NCI-H1417 treated with DMSO at 0.1 percent for 48 hours (cell line): ENCODE data around the gene CRISPLD2.
"Not testable (repeated sequence)": the region's sequence is repeated elsewhere in the genome, so short reads cannot be mapped to it uniquely, and the experiment has no call there.

ENCODE experiments used
- DNase-seq: peaks from one replicate; lab custom pipeline; 2025; lab: John Stamatoyannopoulos, UW

CRISPLD2 gene

DNA sequence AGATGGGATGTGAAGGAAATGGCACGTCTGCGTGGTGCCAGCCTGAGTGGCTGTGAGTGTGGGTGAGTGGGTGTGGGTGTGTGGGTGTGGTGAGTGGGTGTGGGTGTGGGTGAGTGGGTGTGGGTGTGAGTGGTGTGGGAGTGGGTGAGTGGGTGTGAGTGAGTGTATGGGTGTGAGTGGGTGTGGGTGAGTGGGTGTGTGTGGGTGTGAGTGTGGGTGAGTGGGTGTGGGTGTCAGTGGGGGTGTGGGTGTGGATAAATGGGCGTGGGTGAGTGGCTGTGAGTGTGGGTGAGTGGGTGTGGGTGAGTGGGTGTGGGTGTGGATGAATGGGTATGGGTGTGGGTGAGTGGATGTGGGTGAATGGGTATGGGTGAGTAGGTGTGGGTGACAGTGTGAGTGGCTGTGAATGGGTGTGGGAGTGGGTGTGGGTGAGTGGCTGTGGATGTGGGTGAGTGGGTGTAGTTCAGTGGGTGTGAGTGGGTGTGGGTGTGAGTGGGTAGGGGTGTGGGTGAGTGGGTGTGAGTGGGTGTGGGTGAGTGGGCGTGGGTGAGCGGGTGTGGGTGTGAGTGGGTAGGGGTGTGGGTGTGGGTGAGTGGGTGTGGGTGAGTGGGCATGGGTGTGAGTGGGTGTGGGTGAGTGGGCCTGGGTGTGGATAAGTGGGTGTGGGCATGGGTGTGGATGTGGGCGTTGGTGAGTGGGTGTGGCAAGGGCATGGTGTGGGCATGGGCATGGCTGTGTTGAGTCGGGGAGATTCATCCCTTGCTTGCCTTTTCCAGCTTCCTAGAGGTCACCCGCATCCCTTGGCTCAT, 110.7 kb downstream of the CRISPLD2 start:
- DNase-seq = no peak

DNA sequence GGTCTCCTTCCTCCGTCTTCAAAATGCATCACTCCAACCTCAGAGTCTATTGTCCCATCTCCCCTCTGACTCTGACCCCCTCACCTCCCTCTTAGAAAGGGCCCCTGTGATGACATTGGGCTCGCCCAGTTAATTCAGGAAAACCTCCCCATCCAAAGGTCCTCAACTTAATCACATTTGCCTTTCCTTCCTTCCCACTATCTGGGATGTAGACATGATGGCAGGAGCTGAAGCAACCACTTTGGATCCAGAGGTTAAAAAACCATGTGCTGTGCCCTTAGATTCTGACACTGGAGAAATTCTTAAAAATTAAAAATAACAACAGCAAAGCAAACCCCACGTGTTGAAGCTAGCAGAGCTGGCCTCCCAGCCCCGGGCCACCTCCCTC, 111.3 kb downstream of the CRISPLD2 start:
- no peak for DNase-seq

DNA sequence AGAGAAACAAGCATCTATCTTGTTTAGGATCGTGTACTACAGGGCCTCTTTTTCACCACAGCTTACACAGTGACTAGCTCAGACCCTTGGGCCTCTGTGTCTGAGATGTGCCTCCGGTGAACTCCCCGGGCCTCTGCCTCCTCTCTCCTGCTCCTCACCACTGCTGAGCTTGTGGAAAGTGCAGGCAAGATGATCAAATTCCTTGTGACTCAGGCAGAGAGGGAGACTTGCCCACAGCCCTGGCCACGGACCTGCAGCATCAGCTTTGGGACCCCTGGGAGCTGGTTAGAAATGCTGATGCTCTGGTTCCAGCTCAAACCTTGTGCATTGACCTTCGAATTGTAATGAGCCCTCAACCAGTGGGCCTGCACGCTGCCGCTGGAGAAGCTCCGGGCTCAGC, 111.7 kb downstream of the CRISPLD2 start:
- no peak for DNase-seq

DNA sequence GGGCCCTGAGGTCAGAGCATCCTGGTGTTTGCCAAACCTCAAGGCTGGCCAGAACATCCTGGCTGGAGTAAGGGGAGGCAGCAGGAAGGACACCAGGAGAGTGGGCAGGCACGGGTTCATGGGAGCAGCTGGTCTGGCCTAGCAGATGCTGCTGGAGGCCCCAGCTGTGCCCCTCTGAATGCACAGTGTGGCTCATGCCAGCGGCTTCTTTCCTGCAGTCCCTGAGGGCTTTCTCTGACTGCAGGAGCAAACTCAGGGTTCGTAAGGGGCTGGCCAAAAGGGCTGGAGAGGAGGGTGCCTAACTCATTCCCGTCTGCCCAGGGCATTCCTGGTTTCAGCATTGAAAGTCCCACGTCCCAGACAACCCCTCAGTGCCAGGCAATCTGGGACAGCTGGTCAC, 112.9 kb downstream of the CRISPLD2 start:
- no peak for DNase-seq

DNA sequence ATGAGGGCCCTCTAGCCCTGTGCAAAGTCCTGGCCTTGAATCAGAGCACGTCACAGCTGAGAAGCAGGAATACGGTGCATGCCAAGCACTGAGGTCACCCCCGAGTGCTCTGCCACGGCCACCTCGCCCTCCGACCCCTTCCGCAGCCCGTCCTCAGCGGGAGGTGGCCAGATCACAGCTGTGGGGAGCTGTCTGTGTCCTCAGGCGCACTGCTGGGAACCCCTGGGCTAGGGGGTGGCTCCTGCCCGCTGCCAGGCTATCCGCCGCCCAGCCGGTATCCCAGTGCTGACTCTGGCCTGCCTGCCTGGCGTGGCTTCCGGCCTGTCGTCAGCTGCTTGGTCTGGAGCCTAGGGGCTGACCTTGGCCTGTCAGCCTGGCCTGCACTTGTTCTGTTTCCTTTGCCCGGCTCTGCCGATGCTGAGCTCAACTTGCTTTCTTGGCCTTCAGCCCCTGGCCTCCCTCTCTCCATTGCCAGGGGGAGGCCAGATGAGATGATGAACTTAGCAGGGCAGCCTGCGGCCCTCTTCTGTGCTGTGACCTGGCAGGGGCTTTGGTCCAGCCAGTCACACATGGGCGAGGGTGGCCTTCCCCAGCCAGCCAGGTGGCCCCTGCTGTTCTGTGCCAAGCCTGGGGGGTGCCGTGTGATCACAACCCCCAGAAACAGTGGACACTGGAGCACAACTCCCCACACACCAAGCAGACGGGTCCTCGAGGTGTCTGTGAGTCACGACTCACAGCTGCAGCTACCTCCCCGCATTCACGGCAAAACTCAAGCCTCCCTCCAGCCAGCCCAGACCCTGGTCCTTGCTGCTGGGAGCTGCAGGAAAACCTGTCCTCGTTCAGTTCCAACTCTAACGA, 114.2 kb downstream of the CRISPLD2 start:
- DNase-seq = no peak

DNA sequence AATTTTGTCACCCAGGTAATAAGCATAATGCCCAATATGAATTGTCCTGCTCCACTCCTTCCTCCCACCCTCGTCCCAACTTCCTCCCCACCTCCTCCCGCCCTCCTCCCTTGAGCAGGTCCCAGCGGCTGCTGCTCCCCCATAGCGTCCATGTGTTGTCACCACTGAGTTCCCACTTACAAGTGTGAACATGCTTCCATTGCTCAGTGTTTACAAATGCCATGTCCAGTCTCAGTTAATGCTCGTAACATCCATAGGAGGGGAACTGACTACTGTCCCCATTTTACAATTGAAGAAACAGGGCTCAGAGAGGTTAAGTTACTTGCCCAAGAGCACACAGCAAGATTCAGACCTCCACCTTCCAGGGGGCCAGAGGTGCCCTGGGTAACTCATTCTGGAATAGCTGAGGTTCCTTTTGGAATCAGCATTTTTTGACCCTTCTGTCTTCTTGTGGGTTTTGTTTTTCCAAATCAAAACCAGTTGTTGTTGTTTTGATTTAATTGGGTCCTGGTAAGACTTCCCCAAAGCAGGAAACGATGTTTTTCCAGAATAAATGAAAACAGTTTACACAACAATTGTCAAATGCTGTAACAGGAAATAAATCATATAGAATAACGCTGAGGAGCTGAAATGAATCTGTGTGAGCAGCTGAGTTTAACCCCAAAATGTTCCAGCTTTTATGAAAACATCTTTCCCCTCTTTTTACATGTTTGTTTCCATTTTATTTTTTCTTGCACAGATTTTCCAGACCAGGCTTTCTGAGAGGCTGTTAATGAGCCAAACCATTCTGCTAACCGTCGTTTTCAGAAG, 117.6 kb downstream of the CRISPLD2 start:
- DNase-seq = no peak

DNA sequence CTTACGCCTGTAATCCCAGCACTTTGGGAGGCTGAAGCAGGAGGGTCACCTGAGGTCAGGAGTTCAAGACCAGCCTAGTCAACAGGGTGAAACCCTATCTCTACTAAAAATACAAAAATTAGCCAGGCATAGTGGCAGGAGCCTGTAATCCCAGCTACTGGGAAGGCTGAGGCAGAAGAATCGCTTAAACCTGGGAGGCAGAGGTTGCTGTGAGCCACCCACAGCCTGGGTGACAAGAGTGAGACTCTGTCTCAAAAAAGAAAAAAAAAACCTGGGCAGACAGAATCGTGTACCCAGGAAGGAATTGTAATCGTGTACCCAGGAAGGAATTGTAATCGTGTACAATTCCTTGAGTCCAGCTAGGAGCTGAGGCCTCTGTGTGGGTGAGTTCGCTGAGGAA, 118.8 kb downstream of the CRISPLD2 start:
- DNase-seq = not testable (repeated sequence)

DNA sequence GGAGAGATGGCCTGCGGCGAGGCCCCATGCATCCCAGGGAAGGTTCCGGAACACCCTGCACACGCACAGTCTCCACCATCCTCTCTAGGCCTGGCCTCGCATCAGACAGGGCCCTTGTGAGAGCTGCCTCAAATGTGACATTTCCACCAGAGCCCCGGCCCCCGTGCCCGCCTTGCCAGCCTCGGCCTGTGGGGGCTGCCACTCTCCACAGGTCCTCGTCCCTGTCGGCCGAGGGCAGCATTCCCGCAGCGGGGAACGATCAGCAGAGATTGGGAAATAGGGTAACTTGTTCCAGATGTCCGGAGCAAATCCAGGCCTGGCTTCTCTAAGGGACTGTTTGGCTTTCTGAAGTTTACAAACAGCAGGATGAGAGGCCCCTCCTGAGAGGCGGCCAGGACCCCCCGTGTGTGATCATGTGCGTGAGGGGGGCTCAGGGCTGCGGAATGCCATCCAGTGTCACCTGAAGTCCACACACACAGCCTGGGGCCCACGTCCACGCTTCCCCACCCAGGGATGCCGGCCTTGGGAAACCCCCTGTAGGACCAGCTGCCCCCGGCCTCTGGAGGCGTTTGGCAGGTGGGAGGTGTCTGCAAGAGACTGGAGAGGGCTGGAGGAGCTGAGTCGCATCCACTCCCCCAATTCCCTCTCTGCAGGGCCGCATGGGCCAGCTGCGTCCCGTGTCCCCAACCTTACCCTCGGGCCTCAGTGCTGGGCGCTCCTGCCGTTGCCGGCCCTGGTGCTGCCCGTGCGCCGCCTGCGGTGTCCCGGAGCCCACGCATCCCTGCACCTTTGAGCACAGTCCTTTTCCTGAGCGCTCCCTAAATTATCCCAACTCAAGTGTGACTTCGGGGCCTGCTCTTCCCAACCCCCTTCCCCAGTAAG, 121.1 kb downstream of the CRISPLD2 start:
- DNase-seq = no peak

DNA sequence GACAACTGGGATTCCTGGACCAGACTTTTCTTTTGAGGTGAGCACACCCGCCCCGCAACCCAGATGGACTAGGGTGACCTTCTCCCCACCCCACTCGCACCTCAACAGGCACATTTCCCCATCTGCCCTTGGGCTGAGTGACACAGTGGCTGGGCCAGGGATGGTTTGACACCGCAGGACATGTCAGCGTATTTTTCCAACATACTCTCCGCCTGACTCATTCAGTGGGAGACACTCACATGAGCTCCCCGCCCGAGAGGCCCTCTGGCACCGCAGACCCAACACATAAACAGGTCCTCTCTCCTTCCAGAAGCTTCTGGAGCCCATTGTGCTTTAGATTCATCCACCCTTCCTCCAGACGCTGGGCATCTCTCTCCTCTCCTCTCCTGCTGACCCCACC, 122.1 kb downstream of the CRISPLD2 start:
- no peak for DNase-seq

DNA sequence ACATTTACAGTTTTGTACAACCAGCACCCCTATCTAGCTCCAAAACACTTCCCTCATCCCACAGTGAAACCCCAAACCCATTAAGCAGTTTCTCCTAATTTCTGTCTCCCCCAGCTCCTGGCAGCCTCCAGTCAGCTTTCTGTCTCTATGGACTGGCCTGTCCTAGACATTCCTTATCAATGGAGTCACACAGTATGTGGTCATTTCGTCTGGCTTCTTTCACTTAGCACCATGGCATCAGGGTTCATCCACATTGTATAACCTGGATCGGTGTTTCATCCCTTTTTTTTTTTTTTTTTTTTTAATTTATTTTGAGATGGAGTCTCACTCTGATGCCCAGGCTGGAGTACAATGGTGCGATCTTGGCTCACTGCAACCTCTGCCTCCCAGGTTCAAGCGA, 123.0 kb downstream of the CRISPLD2 start:
- no peak for DNase-seq

DNA sequence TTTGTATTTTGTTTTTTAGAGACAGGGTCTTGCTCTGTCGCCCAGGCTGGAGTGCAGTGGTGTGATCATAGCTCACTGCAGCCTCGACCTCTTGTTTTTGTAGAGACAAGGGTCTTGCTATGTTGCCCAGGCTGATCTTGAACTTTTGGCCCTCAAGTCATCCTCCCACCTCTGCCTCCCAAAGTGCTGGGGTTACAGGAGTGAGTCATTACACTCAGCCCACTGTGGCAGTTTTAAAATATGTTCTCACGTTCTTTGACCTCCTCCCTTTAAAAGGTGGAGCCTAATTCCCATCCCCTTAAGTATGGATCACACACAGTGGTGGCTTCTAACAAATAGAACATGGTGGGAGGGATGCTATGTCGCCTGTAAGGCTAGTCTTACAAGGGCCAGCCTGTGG, 123.8 kb downstream of the CRISPLD2 start:
- DNase-seq = no peak

DNA sequence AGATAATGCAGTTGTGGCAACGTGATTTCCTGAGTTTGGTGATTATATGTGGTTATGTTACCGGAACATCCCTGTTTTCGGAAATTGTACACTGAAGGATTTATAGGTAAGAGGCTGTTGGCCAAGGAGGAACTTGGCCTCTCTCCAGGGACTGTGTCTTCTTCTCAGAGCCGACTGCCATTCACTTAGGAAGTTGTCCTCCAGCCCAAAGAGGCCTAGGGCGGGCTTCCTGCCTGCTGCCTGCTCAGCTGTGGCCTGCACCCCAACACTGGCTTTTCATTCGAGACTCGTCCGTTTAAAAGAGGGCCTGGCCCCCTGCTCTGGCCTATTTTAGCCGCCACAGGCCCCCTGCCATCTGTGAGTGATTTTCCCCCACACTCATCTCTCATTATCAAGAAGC, 127.2 kb downstream of the CRISPLD2 start:
- DNase-seq = no peak

DNA sequence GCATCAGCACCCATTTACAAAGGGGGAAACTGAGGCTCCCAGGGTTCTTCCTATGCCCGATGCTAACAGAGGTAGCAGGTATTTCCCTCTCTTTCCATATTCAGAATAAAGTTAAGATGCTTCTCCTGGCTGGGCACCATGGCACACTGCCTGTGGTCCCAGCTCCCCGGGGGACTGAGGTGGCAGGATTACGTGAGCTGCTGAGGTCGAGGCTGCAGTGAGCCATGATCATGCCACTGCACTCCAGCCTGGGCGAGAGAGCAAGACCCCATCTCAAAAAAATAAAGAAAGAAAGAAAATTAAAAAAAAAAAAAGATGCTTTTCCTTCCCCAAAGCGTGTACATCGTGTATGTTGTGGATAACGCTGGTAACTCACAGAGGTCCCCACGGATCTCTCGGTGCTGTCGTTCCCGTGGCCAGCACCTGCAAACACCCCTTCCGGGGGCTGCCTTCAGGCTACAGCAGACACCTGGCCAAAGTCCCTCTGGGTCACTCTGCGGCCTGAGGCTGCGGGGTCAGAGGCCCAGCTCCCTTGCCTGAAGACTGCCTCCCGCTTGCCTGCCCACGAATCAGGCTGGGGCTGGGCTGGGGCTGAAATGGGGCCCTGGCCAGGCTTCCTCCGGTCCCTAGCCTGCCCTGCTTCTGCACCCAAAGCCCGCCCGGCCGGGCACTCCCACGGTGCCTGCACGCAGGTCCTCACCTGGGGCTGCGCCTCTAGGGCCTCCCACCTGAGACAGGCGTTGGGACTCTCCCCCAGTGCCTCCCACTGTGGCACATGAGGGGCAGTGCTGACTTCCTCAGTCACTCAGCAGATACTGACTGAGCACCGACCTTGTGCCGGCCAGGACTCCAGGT, 128.4 kb downstream of the CRISPLD2 start:
- DNase-seq = no peak

DNA sequence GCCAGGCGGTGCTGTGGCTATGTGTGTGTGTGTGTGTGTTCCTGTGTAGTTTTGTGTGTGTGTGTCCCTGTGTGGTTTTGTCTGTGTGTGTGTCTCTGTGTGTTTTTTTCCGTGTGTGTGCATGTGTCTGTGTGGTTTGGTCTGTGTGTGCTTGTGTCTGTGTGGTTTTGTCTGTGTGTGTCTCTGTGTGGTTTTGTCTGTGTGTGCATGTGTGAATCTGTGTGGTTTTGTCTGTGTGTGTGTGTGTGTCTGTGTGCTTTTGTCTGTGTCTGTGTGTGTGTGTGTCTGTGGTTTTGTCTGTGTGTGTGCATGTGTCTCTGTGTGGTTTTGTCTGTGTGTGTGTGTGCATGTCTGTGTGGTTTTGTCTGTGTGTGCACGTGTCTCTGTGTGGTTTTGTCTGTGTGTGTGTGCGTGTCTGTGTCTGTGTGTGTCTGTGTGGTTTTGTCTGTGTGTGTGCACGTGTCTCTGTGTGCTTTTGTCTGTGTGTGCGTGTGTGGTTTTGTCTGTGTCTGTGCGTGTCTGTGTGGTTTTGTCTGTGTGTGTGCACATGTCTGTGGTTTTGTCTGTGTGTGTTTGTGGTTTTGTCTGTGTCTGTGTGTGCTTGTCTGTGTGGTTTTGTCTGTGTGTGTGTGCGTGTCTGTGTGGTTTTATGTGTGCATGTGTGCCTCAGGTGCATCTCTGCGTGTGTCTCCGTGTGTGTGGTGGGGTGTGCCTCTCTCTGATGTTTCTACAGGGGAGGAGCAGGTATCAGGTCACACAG, 129.2 kb downstream of the CRISPLD2 start:
- DNase-seq = no peak

DNA sequence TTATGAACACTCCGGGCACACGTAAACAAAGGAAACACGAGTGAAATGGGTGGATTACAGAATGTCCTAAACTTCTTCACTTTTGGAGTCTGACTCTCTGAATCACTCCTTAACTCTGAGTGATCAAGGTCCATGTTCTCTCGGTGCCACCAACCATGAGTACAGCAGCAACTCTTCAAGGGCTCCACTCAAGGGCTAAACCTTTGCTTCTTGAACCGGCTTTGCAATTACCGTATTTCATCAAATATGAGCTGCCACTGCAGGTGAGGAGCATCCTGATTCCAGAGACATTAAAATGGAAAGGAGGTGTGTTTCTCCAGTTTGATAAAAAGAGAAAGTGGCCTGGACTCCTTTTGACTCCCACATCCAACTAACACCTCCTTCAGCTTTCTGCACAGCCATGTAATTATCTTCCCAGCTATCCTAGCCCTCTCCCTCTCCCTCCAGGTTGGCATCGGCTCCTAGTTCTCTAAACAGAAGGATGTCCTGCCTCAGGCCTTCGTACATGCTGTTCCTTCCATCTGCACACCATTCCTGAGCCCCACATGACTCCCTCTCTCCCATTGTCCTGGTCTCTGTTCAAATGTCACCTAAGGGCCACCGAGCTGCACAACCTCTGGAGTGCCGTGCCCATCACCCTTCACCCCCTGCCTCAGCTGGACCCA, 130.1 kb downstream of the CRISPLD2 start:
- DNase-seq = no peak

DNA sequence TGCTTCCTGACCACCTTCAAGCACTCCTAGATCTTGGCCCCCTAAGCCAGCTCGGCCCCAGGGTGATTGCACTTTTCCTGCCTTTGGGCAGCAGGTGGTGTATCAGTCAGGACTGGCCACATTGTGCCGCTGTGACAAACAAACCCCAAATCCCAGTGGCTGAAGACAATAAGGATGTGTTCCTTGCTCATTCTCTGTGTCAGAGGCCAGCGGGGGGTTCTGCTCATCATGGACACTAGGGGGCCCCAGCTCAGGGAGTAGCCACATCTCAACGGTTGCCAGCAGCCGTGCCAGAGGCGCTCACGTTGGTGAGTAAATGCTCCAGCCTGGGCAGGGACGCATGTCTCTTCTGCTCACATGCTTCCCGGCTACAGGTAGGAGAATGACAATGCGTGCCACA, 131.1 kb downstream of the CRISPLD2 start:
- no peak for DNase-seq

DNA sequence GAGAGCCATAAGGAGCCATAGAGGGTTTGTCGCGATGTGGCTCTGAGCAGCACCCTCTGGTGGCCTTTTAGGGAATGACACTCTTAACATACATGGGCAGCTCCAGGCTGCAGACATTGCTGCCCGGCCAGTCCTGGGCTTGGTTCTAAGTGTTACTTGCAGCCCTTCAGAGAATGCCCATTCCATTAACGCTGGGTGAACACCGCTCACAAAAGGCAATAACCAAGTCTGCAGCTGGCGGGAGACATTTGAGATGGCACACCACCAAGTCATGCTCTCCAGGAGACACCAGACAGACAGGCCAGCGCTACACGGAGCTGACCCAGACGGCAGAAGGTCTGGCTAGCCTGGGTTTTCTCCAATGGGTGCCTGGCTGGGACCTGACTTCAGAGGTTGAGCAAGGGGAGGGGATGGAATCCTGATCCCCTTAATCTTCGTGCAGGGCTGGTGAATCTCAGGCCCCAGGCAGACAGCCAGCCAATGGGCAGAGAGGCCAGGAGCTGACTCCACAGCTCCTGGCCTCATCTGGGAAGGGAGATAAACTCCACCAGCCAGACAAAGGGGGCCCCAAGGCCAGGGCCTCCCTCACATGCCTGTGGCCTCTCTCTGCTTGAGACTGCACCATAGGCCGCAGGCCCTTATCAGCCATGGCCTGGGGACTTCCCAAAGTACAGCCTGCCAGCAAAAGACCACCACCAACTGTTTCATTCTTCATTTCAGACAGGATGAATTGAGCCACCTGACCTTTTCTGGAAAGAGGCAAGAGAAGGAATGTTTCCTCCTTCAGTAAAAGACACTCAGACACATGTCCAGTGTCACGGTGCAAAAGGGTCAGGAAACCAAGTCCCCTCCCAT, 132.8 kb downstream of the CRISPLD2 start:
- peak; percentile 1 for DNase-seq

DNA sequence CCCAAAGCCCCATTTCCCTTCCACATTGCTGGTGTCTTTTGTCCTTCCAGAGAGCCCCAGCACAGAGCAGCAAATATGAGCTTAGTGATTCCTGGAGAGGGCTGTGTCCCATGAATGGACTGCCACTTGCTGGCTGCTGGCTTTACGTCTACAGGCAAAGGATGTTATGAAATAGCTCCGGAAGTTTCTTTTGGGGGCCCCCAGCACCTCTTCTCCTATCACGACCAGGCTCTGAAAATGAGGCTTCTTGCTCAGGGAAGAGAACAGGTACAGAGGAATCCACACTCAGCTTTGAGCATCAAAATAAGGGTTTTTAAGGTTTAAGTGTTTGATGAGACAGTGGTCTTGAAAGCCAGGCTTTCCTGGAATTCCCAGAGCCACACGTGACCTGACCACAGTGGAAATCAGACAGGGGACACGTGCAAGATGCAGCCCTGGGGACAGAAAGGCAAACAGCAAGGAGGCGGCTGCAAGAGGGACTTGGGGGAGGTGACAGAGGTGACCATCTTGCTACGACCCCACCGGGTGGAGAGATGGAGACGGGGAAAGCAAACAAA, 133.5 kb downstream of the CRISPLD2 start:
- no peak for DNase-seq
